Measurements from ENCODE around the gene A3GALT2. TPM values are rescaled to one million over a fixed set of nuclear protein-coding genes. Genes with fewer than 3 reads are reported as not detected.

A3GALT2 gene
- polyA plus RNA-seq, 1 donor from 2014 or later: 0.35 TPM

DNA sequence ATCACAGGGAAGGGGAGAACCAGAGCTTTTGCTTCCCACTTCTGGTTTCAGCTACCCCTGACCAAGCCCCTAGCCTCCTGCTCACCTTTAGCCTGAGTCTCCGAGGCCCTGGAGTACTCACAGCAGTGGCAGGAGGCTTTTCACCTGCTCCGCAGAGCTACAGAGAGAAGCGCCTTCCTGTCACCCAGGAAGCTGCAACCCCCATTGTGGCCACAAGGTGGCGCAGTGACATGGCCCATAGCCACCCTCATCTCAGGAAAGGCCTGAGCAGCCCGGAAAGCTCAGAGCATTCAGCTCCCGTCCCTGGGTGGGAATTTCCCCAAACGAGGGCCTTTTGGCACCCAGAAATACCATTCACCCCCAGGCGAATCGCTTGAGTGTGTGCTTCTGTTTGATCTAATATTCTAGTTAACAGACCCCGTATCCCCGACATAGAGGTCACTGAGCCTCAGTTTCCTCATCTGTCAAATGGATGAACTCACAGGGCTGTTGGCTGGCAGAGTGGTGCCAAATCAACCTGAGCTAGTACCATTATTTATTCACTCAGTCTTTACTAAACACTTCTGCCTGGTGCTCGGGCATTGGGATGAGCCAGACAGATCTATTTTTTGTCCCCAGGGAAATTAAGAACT lies 25.3 kb downstream of the A3GALT2 start:
- Histone ChIP-seq H4K20me1 (ENCODE audit: insufficient read depth) (no peaks in the 10 kb centered on the region), H3F3A (ENCODE audit: insufficient read depth, low read length, poor library complexity, severe bottlenecking) (no peaks in the 10 kb centered on the region), H3K4me3 (ENCODE audit: low read length) (no peak overlapping the region), H3K27me3 (ENCODE audit: insufficient read depth, low read depth, low read length) (no peaks in the 10 kb centered on the region), H3K79me2 (replicated peaks; ENCODE audit: insufficient read depth, low read length) (no peaks in the 10 kb centered on the region), H3K4me2 (ENCODE audit: low read length) (no peak overlapping the region), H3K9me3 (ENCODE audit: low read length) (no peaks in the 10 kb centered on the region), H3K9ac (ENCODE audit: low read length) (no peak overlapping the region), H3K27ac (ENCODE audit: low read length) (no peak overlapping the region), H3K9me2 (ENCODE audit: insufficient read depth, low read length) (no peaks in the 10 kb centered on the region), H3K36me3 (ENCODE audit: insufficient read depth, low read length) (no peaks in the 10 kb centered on the region), H2AFZ (ENCODE audit: low read depth, low read length) (no peak overlapping the region)
- TF ChIP-seq, protein P1, sequence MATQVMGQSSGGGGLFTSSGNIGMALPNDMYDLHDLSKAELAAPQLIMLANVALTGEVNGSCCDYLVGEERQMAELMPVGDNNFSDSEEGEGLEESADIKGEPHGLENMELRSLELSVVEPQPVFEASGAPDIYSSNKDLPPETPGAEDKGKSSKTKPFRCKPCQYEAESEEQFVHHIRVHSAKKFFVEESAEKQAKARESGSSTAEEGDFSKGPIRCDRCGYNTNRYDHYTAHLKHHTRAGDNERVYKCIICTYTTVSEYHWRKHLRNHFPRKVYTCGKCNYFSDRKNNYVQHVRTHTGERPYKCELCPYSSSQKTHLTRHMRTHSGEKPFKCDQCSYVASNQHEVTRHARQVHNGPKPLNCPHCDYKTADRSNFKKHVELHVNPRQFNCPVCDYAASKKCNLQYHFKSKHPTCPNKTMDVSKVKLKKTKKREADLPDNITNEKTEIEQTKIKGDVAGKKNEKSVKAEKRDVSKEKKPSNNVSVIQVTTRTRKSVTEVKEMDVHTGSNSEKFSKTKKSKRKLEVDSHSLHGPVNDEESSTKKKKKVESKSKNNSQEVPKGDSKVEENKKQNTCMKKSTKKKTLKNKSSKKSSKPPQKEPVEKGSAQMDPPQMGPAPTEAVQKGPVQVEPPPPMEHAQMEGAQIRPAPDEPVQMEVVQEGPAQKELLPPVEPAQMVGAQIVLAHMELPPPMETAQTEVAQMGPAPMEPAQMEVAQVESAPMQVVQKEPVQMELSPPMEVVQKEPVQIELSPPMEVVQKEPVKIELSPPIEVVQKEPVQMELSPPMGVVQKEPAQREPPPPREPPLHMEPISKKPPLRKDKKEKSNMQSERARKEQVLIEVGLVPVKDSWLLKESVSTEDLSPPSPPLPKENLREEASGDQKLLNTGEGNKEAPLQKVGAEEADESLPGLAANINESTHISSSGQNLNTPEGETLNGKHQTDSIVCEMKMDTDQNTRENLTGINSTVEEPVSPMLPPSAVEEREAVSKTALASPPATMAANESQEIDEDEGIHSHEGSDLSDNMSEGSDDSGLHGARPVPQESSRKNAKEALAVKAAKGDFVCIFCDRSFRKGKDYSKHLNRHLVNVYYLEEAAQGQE (IDR thresholded peaks at IDR 0.05; ENCODE audit: borderline replicate concordance): no peak
- TF ChIP-seq RAD21 (conservative IDR thresholded peaks at IDR 0.05) (peak; percentile 90), SMC3 (conservative IDR thresholded peaks at IDR 0.05; ENCODE audit: poor library complexity) (peak; percentile 98), MXI1 (conservative IDR thresholded peaks at IDR 0.05; ENCODE audit: poor library complexity, severe bottlenecking) (peak; percentile 25), EZH2 (IDR thresholded peaks at IDR 0.05; ENCODE audit: borderline replicate concordance, insufficient read depth, low read length, poor library complexity, severe bottlenecking) (no peak)
- TF ChIP-seq, protein P2, sequence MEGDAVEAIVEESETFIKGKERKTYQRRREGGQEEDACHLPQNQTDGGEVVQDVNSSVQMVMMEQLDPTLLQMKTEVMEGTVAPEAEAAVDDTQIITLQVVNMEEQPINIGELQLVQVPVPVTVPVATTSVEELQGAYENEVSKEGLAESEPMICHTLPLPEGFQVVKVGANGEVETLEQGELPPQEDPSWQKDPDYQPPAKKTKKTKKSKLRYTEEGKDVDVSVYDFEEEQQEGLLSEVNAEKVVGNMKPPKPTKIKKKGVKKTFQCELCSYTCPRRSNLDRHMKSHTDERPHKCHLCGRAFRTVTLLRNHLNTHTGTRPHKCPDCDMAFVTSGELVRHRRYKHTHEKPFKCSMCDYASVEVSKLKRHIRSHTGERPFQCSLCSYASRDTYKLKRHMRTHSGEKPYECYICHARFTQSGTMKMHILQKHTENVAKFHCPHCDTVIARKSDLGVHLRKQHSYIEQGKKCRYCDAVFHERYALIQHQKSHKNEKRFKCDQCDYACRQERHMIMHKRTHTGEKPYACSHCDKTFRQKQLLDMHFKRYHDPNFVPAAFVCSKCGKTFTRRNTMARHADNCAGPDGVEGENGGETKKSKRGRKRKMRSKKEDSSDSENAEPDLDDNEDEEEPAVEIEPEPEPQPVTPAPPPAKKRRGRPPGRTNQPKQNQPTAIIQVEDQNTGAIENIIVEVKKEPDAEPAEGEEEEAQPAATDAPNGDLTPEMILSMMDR (IDR thresholded peaks at IDR 0.05; ENCODE audit: poor library complexity, severe bottlenecking): peak; percentile 93

DNA sequence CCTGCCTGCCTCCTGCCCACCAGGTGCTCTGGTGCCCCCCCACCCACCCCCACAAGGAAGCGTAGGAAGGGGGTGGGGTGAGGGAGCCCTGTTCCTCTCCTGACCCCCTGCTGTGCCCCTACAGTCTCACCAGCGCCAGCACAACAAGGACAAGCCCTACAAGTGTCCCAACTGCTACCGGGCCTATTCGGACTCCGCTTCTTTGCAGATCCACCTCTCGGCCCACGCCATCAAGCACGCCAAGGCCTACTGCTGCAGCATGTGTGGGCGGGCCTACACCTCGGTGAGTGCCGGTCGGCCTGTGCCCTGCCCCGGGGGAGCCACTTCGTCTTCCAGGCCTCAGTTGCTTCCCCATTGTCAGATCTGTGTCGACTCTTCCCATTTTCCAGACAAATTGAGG lies 25.9 kb downstream of the A3GALT2 start:
- no peak overlapping the region for H3K9ac ChIP-seq (ENCODE audit: low read length)
- no peaks in the 10 kb centered on the region for H4K20me1 ChIP-seq (ENCODE audit: insufficient read depth)
- no peak overlapping the region for H3K27ac ChIP-seq (ENCODE audit: low read length)
- H3K79me2 ChIP-seq (replicated peaks; ENCODE audit: insufficient read depth, low read length): no peaks in the 10 kb centered on the region
- no peaks in the 10 kb centered on the region for H3K9me2 ChIP-seq (ENCODE audit: insufficient read depth, low read length)
- H3K27me3 ChIP-seq (ENCODE audit: insufficient read depth, low read depth, low read length): no peaks in the 10 kb centered on the region
- H2AFZ ChIP-seq (ENCODE audit: low read depth, low read length): no peak overlapping the region
- H3K4me2 ChIP-seq (ENCODE audit: low read length): no peak overlapping the region
- H3K36me3 ChIP-seq (ENCODE audit: insufficient read depth, low read length): no peaks in the 10 kb centered on the region
- TF ChIP-seq TAF1 (IDR thresholded peaks at IDR 0.05; ENCODE audit: low read depth): no peak
- TF ChIP-seq, protein P1 (IDR thresholded peaks at IDR 0.05; ENCODE audit: borderline replicate concordance): no peak
- no peak for TF ChIP-seq RAD21 (conservative IDR thresholded peaks at IDR 0.05)
- H3K9me3 ChIP-seq (ENCODE audit: low read length): no peaks in the 10 kb centered on the region
- H3K4me3 ChIP-seq (ENCODE audit: low read length): no peak overlapping the region
- H3F3A ChIP-seq (ENCODE audit: insufficient read depth, low read length, poor library complexity, severe bottlenecking): no peaks in the 10 kb centered on the region
